Fibroblast of lung (primary cell): ENCODE measurements around the gene IL17REL. TPM values are rescaled to one million over a fixed set of nuclear protein-coding genes. Genes with fewer than 3 reads are reported as not detected.

Experiments used
- DNase-seq, 2 donors: peaks; one replicate each; pipeline versions ENCODE4 v3.0.0 to v3.0.0-alpha.2; 2010; ENCODE audit warnings: low read depth in 2 of 2
- H2AFZ ChIP-seq: 2 replicates; pipeline ENCODE4 v1.5.1; 2012; ENCODE audit warnings: low read length, control low read depth, inconsistent platforms
- H3K27ac ChIP-seq: 2 replicates; pipeline ENCODE4 v1.5.1; 2011; ENCODE audit warnings: low read length, control low read depth; ENCODE audit not compliant: insufficient read depth
- H3K27me3 ChIP-seq: 2 replicates; pipeline ENCODE4 v1.5.1; 2011; ENCODE audit warnings: mild to moderate bottlenecking, low read length; ENCODE audit not compliant: control insufficient read depth, insufficient read depth
- H3K36me3 ChIP-seq: 2 replicates; pipeline ENCODE4 v1.5.1; 2011; ENCODE audit warnings: low read length; ENCODE audit not compliant: control insufficient read depth, insufficient read depth
- H3K4me1 ChIP-seq: 2 replicates; pipeline ENCODE4 v1.5.1; 2011; ENCODE audit warnings: low read length; ENCODE audit not compliant: control insufficient read depth, insufficient read depth; ENCODE audit errors: extremely low read depth
- H3K4me2 ChIP-seq: 2 replicates; pipeline ENCODE4 v1.5.1; 2011; ENCODE audit warnings: low read length, control low read depth; ENCODE audit not compliant: insufficient read depth; ENCODE audit errors: extremely low read depth
- H3K4me3 ChIP-seq, 4 experiments: fragments of 200-600 bp in 1 of 4; sonication (generic) in 1 of 4; replicated peaks in 1 of 4; 2 replicates each; pipeline ENCODE4 v1.5.1; 2011 to 2016; ENCODE audit warnings: low read length in 4 of 4, low read depth in 3 of 4, mild to moderate bottlenecking in 3 of 4, control low read depth in 2 of 4, inconsistent platforms in 1 of 4, mixed read lengths in 1 of 4; ENCODE audit not compliant: insufficient read depth in 1 of 4; ENCODE audit errors: control extremely low read depth in 1 of 4
- H3K79me2 ChIP-seq: 2 replicates; pipeline ENCODE4 v1.5.1; 2012; ENCODE audit warnings: mild to moderate bottlenecking, low read length, inconsistent platforms; ENCODE audit not compliant: control insufficient read depth, insufficient read depth
- H3K9ac ChIP-seq: 2 replicates; pipeline ENCODE4 v1.5.1; 2011; ENCODE audit warnings: mild to moderate bottlenecking, low read length, control low read depth; ENCODE audit not compliant: insufficient read depth
- H3K9me3 ChIP-seq: 2 replicates; pipeline ENCODE4 v1.5.1; 2012; ENCODE audit warnings: low read depth, low read length; ENCODE audit not compliant: control insufficient read depth, insufficient read depth
- H4K20me1 ChIP-seq: 2 replicates; pipeline ENCODE4 v1.5.1; 2011; ENCODE audit warnings: low read length; ENCODE audit not compliant: control insufficient read depth, insufficient read depth; ENCODE audit errors: extremely low read depth
- EZH2 ChIP-seq: IDR thresholded peaks from 2 replicates; pipeline ENCODE4 v1.5.1; 2012; ENCODE audit warnings: low read length, control low read depth, mild to moderate bottlenecking; ENCODE audit errors: missing control alignments
- polyA minus RNA-seq: library from RNA; depleted of rRNA, polyadenylated mRNA; stranded (reverse); fragments of >200 nt; gene quantifications from 2 replicates; pipeline ENCODE4 v1.2.3, GENCODE V29; 2011; ENCODE audit warnings: low replicate concordance
- polyA plus RNA-seq, 2 donors: library from polyadenylated mRNA; depleted of rRNA in 1 of 2; stranded (reverse) in 1 of 2; unstranded in 1 of 2; fragments of >200 nt; gene quantifications; 2 replicates each; pipeline ENCODE4 v1.2.1, GENCODE V29; 2011 to 2012; ENCODE audit warnings: missing spikeins in 1 of 2
- total RNA-seq: library from RNA; depleted of rRNA; stranded (reverse); fragments of >200 nt; gene quantifications from 2 replicates; pipeline ENCODE4 v1.2.1, GENCODE V29; 2014
- TF ChIP-seq, protein P1 (sequence below), 2 donors: IDR thresholded peaks in 1 of 2; conservative IDR thresholded peaks in 1 of 2; 1 replicate in 1 of 2; 2 replicates in 1 of 2; pipeline ENCODE4 v1.5.1; 2011 to 2012; ENCODE audit warnings: low read length in 2 of 2, control low read depth in 1 of 2, inconsistent platforms in 1 of 2, low read depth in 1 of 2, mild to moderate bottlenecking in 1 of 2

Gene IL17REL
- total RNA-seq (under 0.01 TPM in 1 of 2 replicates, not detected in the other), polyA plus RNA-seq (not detected in 2 replicates), polyA minus RNA-seq (not detected in 2 replicates)
- not detected in 2 replicates for polyA plus RNA-seq (2012)

DNA sequence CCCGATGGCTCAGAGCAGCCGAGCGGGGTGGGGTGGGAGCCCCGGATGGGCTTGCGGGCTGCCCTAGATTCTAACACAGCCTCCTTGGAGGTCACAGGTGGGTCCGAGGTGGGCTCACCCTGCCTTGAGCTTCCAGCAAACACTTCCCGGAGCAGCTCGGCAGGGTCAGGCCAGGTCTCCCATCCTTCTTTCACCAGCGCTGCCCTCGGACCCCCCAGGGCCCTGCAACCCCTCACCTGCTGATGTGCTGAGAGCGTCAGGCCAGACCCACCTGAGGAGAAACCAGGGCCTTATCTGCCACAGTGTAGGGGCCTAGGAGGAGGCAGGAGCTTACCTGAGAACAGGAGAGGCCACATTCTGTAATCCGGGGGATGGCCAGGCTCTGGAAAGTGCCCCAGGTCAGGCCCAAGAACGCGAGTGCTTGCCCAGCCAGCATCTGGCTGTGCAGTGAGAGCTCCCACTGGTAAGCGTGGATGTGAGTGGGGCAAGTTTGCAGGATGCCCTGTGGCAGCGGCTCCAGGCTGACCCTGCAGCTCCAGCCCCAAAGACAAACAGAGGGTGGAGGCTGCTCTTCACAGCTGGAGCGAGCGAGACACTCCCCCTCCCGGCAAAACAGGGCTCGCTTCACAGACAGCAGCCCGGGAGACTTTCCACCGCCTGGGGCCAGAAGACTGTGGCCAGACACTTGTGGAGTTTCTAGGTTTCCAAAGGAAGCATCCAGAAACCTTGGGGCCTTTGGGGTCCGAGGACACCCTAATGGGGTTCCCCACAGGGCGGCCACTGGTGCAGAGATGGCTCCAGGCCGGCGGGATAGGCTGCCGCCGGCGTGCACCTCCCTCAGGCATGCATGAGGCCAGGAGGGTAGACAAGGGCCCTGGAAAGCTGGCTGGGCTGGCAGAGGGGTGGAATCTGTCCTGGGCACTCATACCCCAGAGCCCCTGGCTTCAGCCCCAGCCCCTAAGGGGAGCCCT is at the start of gene IL17REL:
Gene IL17REL (minus strand): TSS at position 555 of the 971 bp plus-strand sequence. CDS start 119 bp downstream, at position 436.
- Histone ChIP-seq H4K20me1 (no peaks in the 10 kb centered on the region), H3K4me1 (no peaks in the 10 kb centered on the region), H3K27me3 (peaks cover 42% of the 10 kb centered on the region), H3K36me3 (no peaks in the 10 kb centered on the region), H2AFZ (no peak within 1 kb of the TSS), H3K4me2 (no peak within 1 kb of the TSS), H3K27ac (no peak within 1 kb of the TSS), H3K79me2 (no peaks in the 10 kb centered on the region), H3K9ac (no peak within 1 kb of the TSS), H3K4me3 (no peak within 1 kb of the TSS), H3K9me3 (no peaks in the 10 kb centered on the region)
- TF ChIP-seq, protein P1, sequence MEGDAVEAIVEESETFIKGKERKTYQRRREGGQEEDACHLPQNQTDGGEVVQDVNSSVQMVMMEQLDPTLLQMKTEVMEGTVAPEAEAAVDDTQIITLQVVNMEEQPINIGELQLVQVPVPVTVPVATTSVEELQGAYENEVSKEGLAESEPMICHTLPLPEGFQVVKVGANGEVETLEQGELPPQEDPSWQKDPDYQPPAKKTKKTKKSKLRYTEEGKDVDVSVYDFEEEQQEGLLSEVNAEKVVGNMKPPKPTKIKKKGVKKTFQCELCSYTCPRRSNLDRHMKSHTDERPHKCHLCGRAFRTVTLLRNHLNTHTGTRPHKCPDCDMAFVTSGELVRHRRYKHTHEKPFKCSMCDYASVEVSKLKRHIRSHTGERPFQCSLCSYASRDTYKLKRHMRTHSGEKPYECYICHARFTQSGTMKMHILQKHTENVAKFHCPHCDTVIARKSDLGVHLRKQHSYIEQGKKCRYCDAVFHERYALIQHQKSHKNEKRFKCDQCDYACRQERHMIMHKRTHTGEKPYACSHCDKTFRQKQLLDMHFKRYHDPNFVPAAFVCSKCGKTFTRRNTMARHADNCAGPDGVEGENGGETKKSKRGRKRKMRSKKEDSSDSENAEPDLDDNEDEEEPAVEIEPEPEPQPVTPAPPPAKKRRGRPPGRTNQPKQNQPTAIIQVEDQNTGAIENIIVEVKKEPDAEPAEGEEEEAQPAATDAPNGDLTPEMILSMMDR (conservative IDR thresholded peaks at IDR 0.05 in 1 of 2, IDR thresholded peaks at IDR 0.05 in 1 of 2; ENCODE audit: low read depth in 1 of 2, low read length in 2 of 2) = peak; percentile 25 to 33
- no peak for TF ChIP-seq EZH2
- DNase-seq = peak in 1 of 2 donors; percentile 19

DNA sequence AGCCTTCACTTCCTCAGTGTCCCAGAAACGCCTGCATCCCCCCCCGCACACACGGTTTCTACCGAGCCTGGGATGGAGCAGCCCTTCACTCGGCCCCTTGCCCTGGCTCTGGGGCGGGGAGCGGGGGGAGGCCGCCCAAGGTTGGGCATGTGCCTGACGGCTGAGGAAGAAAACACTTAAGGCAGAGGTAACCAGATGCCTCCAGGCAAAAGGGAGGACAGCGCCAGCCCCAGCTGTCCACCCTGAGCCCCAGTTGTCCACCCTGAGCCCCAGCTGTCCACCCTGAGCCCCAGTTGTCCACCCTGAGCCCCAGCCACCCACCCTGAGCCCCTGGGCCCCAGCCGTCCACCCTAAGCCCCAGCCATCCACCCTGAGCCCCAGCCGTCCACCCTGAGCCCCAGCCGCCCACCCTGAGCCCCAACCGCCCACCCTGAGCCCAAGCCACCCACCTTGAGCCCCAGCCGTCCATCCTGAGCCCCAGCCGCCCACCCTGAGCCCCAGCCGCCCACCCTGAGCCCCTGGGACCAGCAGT is 49.3 kb upstream of the IL17REL start:
- H3K4me3 ChIP-seq = no peak overlapping the region
- TF ChIP-seq, protein P1 (conservative IDR thresholded peaks at IDR 0.05 in 1 of 2, IDR thresholded peaks at IDR 0.05 in 1 of 2; ENCODE audit: low read depth in 1 of 2, low read length in 2 of 2) = no peak
- TF ChIP-seq EZH2 = no peak
- no peak overlapping the region for H3K4me2 ChIP-seq
- H3K9ac ChIP-seq = no peak overlapping the region
- no peaks in the 10 kb centered on the region for H3K27me3 ChIP-seq
- no peaks in the 10 kb centered on the region for H4K20me1 ChIP-seq
- no peak for DNase-seq
- H3K9me3 ChIP-seq = no peaks in the 10 kb centered on the region
- no peak overlapping the region for H3K27ac ChIP-seq
- H3K79me2 ChIP-seq = no peaks in the 10 kb centered on the region
- no peaks in the 10 kb centered on the region for H3K4me1 ChIP-seq
- no peak overlapping the region for H2AFZ ChIP-seq
- no peaks in the 10 kb centered on the region for H3K36me3 ChIP-seq

DNA sequence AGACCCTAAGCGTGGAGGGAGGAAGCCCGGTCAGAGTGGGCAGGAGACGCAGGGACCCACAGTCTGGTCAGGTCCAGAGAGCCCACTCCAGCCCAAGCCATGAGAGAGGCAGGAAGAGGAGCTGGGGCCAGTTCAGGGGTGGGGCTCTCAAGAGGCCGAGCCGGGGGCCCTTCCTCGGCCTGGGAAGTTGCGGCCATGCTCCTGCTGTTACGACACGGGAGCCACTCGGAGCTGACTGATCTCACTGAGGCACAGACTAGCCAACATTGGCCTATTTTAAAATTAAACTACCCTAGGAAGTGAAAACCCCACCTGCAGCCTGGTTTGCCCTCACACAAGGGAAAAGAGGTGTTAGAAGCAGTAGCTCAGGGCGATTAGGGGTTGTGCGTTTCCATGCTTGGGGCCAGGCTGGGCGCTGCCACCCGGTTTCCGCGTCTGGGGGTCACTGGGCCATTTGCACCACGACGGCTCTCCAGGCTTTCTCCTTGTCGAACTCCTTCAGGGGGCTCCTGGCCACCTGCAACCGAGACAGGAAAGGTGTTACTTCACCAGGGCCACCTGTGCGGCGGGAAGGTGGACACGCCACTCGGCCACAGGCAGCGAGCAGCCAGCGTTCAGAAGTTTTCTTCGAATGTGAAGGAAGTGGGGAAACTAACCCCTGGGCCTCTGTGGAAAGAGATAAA is 48.7 kb upstream of the IL17REL start:
- TF ChIP-seq EZH2 = no peak
- Histone ChIP-seq H3K4me3 (no peak overlapping the region), H2AFZ (no peak overlapping the region), H4K20me1 (no peaks in the 10 kb centered on the region), H3K9me3 (no peaks in the 10 kb centered on the region), H3K27ac (no peak overlapping the region), H3K27me3 (no peaks in the 10 kb centered on the region), H3K4me2 (no peak overlapping the region), H3K9ac (no peak overlapping the region), H3K79me2 (no peaks in the 10 kb centered on the region), H3K36me3 (no peaks in the 10 kb centered on the region), H3K4me1 (no peaks in the 10 kb centered on the region)
- no peak for DNase-seq
